Left ventricle myocardium inferior (tissue), 1 donor: Measurements from ENCODE around the gene TXNDC11. TPM values are rescaled to one million over a fixed set of nuclear protein-coding genes. Genes with fewer than 3 reads are reported as not detected.

Experiments used
- DNase-seq: peaks from one replicate; pipeline ENCODE4 v3.0.0-alpha.2; 2020
- H3K27ac ChIP-seq: fragments of 200-600 bp; replicated peaks from 2 replicates; pipeline ENCODE4 v1.8.0; 2021
- H3K27me3 ChIP-seq: fragments of 200-600 bp; 2 replicates; pipeline ENCODE4 v1.8.0; 2021; ENCODE audit warnings: low read depth
- H3K36me3 ChIP-seq: fragments of 200-600 bp; 2 replicates; pipeline ENCODE4 v1.8.0; 2021
- H3K4me1 ChIP-seq: fragments of 200-600 bp; 2 replicates; pipeline ENCODE4 v1.8.0; 2021
- H3K4me3 ChIP-seq: fragments of 200-600 bp; 2 replicates; pipeline ENCODE4 v1.8.0; 2021; ENCODE audit warnings: mild to moderate bottlenecking, moderate library complexity
- H3K9me3 ChIP-seq: fragments of 200-600 bp; replicated peaks from 2 replicates; pipeline ENCODE4 v1.8.0; 2021
- intact Hi-C: fragments of 100-400 bp; cut with micrococcal nuclease; formaldehyde crosslinking; loops from one replicate; pipeline ENCODE4 v1.11.0; 2022
- total RNA-seq: library from RNA; stranded (reverse); fragmentation: NEBNext Ultra II Directional; extraction: Animal tissue kit (Norgen Biotek cat#: 25700); gene quantifications from one replicate; pipeline ENCODE4 v1.2.1, GENCODE V29; 2021
- TF ChIP-seq, protein P1 (sequence below): fragments of 200-600 bp; IDR thresholded peaks from 2 replicates; pipeline ENCODE4 v1.8.0; 2021; ENCODE audit warnings: antibody characterized with exemption, mild to moderate bottlenecking, borderline replicate concordance
- donor health status: DM: no; HTN: yes; CAD: no; lungs with severe emphysema.

TXNDC11 gene
- total RNA-seq, 1 donor from 2014 or later, result 23.9 TPM

DNA sequence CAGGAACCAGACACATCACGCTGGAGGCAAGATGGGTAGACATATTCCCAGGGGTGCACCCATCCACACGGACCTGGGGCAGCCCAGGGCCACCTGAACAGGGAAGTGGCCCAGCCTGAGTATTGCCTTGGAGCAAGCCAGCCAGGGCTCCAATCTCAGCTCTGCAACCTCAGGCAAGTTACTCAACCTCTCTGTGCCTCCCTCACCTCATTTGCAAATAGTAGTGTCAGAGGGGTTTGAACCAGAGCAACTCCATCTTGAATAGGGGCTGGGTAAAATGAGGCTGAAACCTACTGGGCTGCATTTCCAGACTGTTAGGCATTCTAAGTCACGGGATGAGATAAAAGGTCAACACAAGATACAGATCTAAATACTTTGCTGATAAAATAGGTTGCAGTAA is 109.5 kb downstream of the TXNDC11 start:
- Histone ChIP-seq H3K4me1 (peaks cover 15% of the 10 kb centered on the region), H3K9me3 (no peaks in the 10 kb centered on the region), H3K27me3 (no peaks in the 10 kb centered on the region), H3K36me3 (no peaks in the 10 kb centered on the region), H3K27ac (peak overlapping the region; percentile 51), H3K4me3 (no peak overlapping the region)
- TF ChIP-seq, protein P1, sequence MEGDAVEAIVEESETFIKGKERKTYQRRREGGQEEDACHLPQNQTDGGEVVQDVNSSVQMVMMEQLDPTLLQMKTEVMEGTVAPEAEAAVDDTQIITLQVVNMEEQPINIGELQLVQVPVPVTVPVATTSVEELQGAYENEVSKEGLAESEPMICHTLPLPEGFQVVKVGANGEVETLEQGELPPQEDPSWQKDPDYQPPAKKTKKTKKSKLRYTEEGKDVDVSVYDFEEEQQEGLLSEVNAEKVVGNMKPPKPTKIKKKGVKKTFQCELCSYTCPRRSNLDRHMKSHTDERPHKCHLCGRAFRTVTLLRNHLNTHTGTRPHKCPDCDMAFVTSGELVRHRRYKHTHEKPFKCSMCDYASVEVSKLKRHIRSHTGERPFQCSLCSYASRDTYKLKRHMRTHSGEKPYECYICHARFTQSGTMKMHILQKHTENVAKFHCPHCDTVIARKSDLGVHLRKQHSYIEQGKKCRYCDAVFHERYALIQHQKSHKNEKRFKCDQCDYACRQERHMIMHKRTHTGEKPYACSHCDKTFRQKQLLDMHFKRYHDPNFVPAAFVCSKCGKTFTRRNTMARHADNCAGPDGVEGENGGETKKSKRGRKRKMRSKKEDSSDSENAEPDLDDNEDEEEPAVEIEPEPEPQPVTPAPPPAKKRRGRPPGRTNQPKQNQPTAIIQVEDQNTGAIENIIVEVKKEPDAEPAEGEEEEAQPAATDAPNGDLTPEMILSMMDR, result no peak
- intact Hi-C loops, result no loop called here
- no peak for DNase-seq

DNA sequence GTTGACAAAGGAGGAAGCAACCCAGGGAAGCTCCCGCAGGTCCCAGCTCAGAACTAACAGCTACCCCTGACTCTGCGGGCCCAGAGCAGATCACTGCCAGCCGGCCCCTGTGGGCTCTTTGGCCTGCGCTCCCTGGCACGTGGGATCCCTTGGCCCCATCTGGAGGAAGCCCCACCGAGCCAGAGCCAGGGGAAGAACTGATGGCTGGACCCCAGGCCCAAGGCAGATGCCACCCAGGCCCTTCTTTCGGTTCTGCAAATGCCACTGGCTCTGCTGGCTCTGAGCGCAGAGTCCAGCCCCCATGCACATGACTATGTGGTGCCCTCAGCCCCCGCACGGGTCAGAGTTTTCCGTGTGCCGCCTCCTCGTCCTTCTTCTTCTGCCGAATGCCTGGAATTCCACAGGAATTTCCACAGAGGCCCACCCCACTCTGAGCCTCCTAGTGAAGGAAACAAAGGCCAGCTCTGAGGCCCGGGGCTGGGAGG is 110.2 kb downstream of the TXNDC11 start:
- Histone ChIP-seq H3K27ac (peak overlapping the region; percentile 51), H3K36me3 (no peaks in the 10 kb centered on the region), H3K27me3 (no peaks in the 10 kb centered on the region), H3K9me3 (no peaks in the 10 kb centered on the region), H3K4me3 (no peak overlapping the region), H3K4me1 (peaks cover 16% of the 10 kb centered on the region)
- TF ChIP-seq, protein P1, result no peak
- peak; percentile 38 for DNase-seq
- intact Hi-C loops, result no loop called here

DNA sequence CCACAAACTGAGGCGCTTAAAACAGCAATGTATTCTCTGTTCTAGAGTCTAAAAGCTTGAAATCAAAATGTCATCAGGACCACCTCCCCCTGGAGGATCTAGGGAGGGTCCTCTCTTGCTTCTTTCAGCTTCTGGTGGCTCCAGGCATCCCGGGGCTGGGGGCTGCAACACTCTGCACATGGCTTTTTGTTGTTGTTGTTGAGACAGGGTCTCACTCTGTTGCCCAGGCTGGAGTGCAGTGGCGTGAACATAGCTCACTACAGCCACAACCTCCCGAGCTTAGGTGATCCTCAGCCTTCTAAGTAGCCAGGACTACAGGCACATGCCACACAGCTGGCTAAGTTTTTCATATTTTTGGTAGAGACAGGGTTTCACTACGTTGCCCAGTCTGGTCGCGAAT is 111.4 kb downstream of the TXNDC11 start:
- Histone ChIP-seq H3K4me1 (peaks cover 19% of the 10 kb centered on the region), H3K4me3 (no peak overlapping the region), H3K27ac (no peak overlapping the region), H3K36me3 (no peaks in the 10 kb centered on the region), H3K27me3 (no peaks in the 10 kb centered on the region), H3K9me3 (no peaks in the 10 kb centered on the region)
- DNase-seq, result no peak
- TF ChIP-seq, protein P1, result no peak
- intact Hi-C loops, result no loop called here

DNA sequence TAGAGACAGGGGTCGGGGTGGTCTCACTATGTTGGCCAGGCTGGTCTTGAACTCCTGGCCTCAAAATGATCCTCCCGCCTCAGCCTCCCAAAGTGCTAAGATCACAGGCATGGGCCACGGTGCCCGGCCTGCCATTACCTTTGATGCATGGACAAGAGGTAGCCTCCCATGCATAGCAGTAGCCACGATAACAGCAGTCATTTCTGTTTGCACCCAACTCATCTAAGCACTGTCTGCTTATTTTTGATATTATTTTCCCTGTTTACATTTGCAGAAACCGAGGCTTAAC is 111.9 kb downstream of the TXNDC11 start:
- Histone ChIP-seq H3K4me3 (no peak overlapping the region), H3K4me1 (peaks cover 19% of the 10 kb centered on the region), H3K27me3 (no peaks in the 10 kb centered on the region), H3K27ac (no peak overlapping the region), H3K36me3 (no peaks in the 10 kb centered on the region), H3K9me3 (no peaks in the 10 kb centered on the region)
- TF ChIP-seq, protein P1, result no peak
- DNase-seq, result no peak
- intact Hi-C loops, result no loop called here

DNA sequence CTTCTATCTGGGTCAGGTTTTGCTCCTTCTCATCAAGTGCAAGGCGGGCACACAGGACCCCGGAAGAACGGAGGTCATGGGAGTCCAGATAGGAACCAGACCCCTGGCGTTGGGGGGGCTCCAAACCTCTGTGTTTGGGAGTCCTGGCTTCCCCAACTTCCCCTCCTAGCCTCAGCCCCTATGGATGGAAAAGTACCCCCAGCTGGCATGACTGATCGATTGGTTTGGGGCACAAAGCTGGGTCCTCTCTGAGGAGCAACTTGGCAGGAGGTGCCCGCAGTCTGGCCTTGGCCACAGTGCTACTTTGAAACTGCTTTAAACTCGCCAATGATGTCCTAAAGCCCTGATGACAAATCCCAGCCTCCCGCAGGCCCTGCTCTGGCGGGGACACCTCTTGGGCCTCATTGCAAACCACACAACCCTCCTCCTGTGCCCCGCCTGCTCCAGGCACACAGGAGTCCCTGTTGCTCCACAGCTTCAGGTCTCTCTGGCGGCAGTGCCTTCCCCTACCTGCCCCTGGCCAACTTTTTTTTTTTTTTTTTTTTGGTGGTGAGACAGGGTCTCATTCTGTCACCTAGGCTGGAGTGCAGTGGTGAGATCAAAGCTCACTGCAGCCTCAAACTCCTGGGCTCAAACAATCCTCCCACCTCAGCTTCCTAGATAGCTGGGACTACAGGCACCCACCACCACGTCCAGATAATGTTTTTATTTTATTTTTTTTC is 112.5 kb downstream of the TXNDC11 start:
- H3K4me1 ChIP-seq, result peaks cover 19% of the 10 kb centered on the region
- H3K36me3 ChIP-seq, result no peaks in the 10 kb centered on the region
- DNase-seq, result no peak
- intact Hi-C loops, result no loop called here
- H3K4me3 ChIP-seq, result no peak overlapping the region
- TF ChIP-seq, protein P1, result no peak
- H3K27ac ChIP-seq, result peak overlapping the region; percentile 72
- no peaks in the 10 kb centered on the region for H3K9me3 ChIP-seq
- H3K27me3 ChIP-seq, result no peaks in the 10 kb centered on the region

Other genes starting within 250 kb of the TXNDC11 start
- 55.6 TPM for gene LITAF, start 155.9 kb downstream of the TXNDC11 start, total RNA-seq
- gene SNN, start 74.4 kb downstream of the TXNDC11 start, total RNA-seq, result 28.2 TPM
- gene ZC3H7A, start 54.4 kb upstream of the TXNDC11 start, total RNA-seq, result 25.6 TPM
- 117 TPM for gene RSL1D1, start 108.7 kb upstream of the TXNDC11 start, total RNA-seq
- 82.3 TPM for gene GSPT1, start 173.1 kb upstream of the TXNDC11 start, total RNA-seq
- 0.77 TPM for gene NPIPB2, start 199.2 kb upstream of the TXNDC11 start, total RNA-seq
- gene TNFRSF17, start 222.4 kb upstream of the TXNDC11 start, total RNA-seq, result not detected
- gene SNX29, start 233.9 kb upstream of the TXNDC11 start, total RNA-seq, result 13.2 TPM